Putamen (tissue), 1 donor: ENCODE measurements around the gene SPDYA.
A peak's percentile ranks its signal among the peaks of the same experiment; 100 is the strongest.
"Not testable (repeated sequence)": the region's sequence is repeated elsewhere in the genome, so short reads cannot be mapped to it uniquely, and the experiment has no call there.

Experiments used
- DNase-seq: peaks from one replicate; pipeline ENCODE4 v3.0.0-alpha.2; 2016; ENCODE audit warnings: low spot score

Gene SPDYA

GRCh38 chr2:28810384-28811285 lies at the start of gene SPDYA:
TSS of gene SPDYA (plus strand) at chr2:28810834. CDS start at chr2:28816015, 5,181 bp downstream.
- DNase-seq = peak; percentile 39

GRCh38 chr2:28761420-28761819 lies 49.2 kb upstream of the SPDYA start:
- DNase-seq = no peak

GRCh38 chr2:28764909-28765711 lies 45.5 kb upstream of the SPDYA start:
- peak; percentile 70 for DNase-seq

GRCh38 chr2:28766070-28766469 lies 44.6 kb upstream of the SPDYA start:
- DNase-seq = no peak

GRCh38 chr2:28767337-28767736 lies 43.3 kb upstream of the SPDYA start:
- DNase-seq = no peak

- DNase-seq = no peak
Measured at GRCh38 chr2:28768422-28768821, 42.2 kb upstream of the SPDYA start.

GRCh38 chr2:28768952-28769351 lies 41.7 kb upstream of the SPDYA start:
- DNase-seq = no peak

- no peak for DNase-seq
Measured at GRCh38 chr2:28772351-28772750, 38.3 kb upstream of the SPDYA start.

GRCh38 chr2:28776471-28776870 lies 34.2 kb upstream of the SPDYA start:
- no peak for DNase-seq

GRCh38 chr2:28778392-28778791 lies 32.2 kb upstream of the SPDYA start:
- DNase-seq = no peak

- no peak for DNase-seq
Measured at GRCh38 chr2:28779001-28779400, 31.6 kb upstream of the SPDYA start.

GRCh38 chr2:28780496-28780895 lies 30.1 kb upstream of the SPDYA start:
- no peak for DNase-seq

- no peak for DNase-seq
Measured at GRCh38 chr2:28782423-28782822, 28.2 kb upstream of the SPDYA start.

- DNase-seq = not testable (repeated sequence)
Measured at GRCh38 chr2:28784570-28784969, 26.1 kb upstream of the SPDYA start.

- DNase-seq = no peak
Measured at GRCh38 chr2:28796620-28797019, 14.0 kb upstream of the SPDYA start.

- no peak for DNase-seq
Measured at GRCh38 chr2:28801726-28802125, 8.9 kb upstream of the SPDYA start.

GRCh38 chr2:28802975-28803429 lies 7.6 kb upstream of the SPDYA start:
- no peak for DNase-seq

- no peak for DNase-seq
Measured at GRCh38 chr2:28809927-28810326, 707 bp upstream of the SPDYA start.

- DNase-seq = no peak
Measured at GRCh38 chr2:28818053-28818452, 7.4 kb downstream of the SPDYA start.

- DNase-seq = peak; percentile 13
Measured at GRCh38 chr2:28821295-28821958, 10.8 kb downstream of the SPDYA start.

GRCh38 chr2:28822036-28822435 lies 11.4 kb downstream of the SPDYA start:
- no peak for DNase-seq

GRCh38 chr2:28824207-28824606 lies 13.6 kb downstream of the SPDYA start:
- DNase-seq = no peak
